Spinal cord (tissue), 10 donors: ENCODE measurements around the gene TMEM45B. TPM values are rescaled to one million over a fixed set of nuclear protein-coding genes. Genes with fewer than 3 reads are reported as not detected.
A peak's percentile ranks its signal among the peaks of the same experiment; 100 is the strongest.
"Not testable (repeated sequence)": the region's sequence is repeated elsewhere in the genome, so short reads cannot be mapped to it uniquely, and the experiment has no call there.

Experiments used
- DNase-seq, 6 donors: peaks; one replicate each; pipeline versions ENCODE4 v3.0.0 to v3.0.0-alpha.2; 2013 to 2015; ENCODE audit warnings: low spot score in 6 of 6, low read depth in 4 of 6
- H3K27ac ChIP-seq: one replicate; pipeline ENCODE4 v1.5.1; 2013; ENCODE audit warnings: low read depth, low read length, control low read depth
- H3K27me3 ChIP-seq: one replicate; pipeline ENCODE4 v1.6.1; 2013; ENCODE audit warnings: low read length; ENCODE audit not compliant: control insufficient read depth, insufficient read depth
- H3K36me3 ChIP-seq: one replicate; pipeline ENCODE4 v1.6.1; 2013; ENCODE audit warnings: low read length; ENCODE audit not compliant: control insufficient read depth, insufficient read depth
- H3K4me1 ChIP-seq: one replicate; pipeline ENCODE4 v1.6.1; 2013; ENCODE audit warnings: low read length; ENCODE audit not compliant: control insufficient read depth, insufficient read depth
- H3K4me3 ChIP-seq: one replicate; pipeline ENCODE4 v1.5.1; 2013; ENCODE audit warnings: low read depth, low read length, control low read depth
- H3K9me3 ChIP-seq: one replicate; pipeline ENCODE4 v1.6.1; 2013; ENCODE audit warnings: low read length; ENCODE audit not compliant: control insufficient read depth, insufficient read depth
- WGBS: methylation state at CpG from one replicate; pipeline ENCODE4 v1.1.5; 2013; ENCODE audit warnings: missing lambda C conversion rate; ENCODE audit not compliant: insufficient coverage; 5-methylcytosine and 5-hydroxymethylcytosine counted together
- polyA plus RNA-seq, 2 donors: library from polyadenylated mRNA; unstranded; fragments of 120-200 nt; gene quantifications; one replicate each; pipeline ENCODE4 v1.2.1, GENCODE V29; 2013; ENCODE audit not compliant: insufficient read length in 2 of 2
- total RNA-seq, 2 donors: library from RNA; depleted of rRNA in 1 of 2; stranded (reverse); fragments of 120-200 nt in 1 of 2; fragments of >200 nt in 1 of 2; gene quantifications; one replicate each; pipeline versions ENCODE4 v1.2.3 to v1.2.4, GENCODE V29; 2013 to 2014
- donor health status: healthy.

TMEM45B gene
- total and polyA plus RNA-seq, 4 donors = 1.7 to 6.3 (median 2.7) TPM

- Histone ChIP-seq H3K9me3 (no peaks in the 10 kb centered on the region), H3K36me3 (no peaks in the 10 kb centered on the region), H3K4me3 (no peak overlapping the region), H3K27me3 (no peaks in the 10 kb centered on the region), H3K4me1 (no peaks in the 10 kb centered on the region), H3K27ac (no peak overlapping the region)
- DNase-seq = no peak
- WGBS = no CpG with 5 or more reads among the region's 2 CpGs
These were observed 26.5 kb downstream of the TMEM45B start for GRCh38 chr11:129842138-129842537.

GRCh38 chr11:129846508-129847335, 31.1 kb downstream of the TMEM45B start:
- H3K9me3 ChIP-seq = no peaks in the 10 kb centered on the region
- no peak overlapping the region for H3K4me3 ChIP-seq
- H3K4me1 ChIP-seq = no peaks in the 10 kb centered on the region
- no peaks in the 10 kb centered on the region for H3K36me3 ChIP-seq
- no peaks in the 10 kb centered on the region for H3K27me3 ChIP-seq
- 93% methylated on average over 3 of the region's 6 CpGs for WGBS
- H3K27ac ChIP-seq = no peak overlapping the region
- no peak for DNase-seq

- H3K4me3 ChIP-seq, DNase-seq, H3K36me3 ChIP-seq: not testable (repeated sequence)
These were observed 31.7 kb downstream of the TMEM45B start for GRCh38 chr11:129847361-129847760.

GRCh38 chr11:129849447-129850130, 33.9 kb downstream of the TMEM45B start:
- WGBS = 92% methylated on average over 15 of the region's 15 CpGs
- Histone ChIP-seq H3K4me1 (peaks cover 3% of the 10 kb centered on the region), H3K27me3 (no peaks in the 10 kb centered on the region)

More at GRCh38 chr11:129847361-129847760, 31.7 kb downstream of the TMEM45B start:
- not testable (repeated sequence) for H3K27me3 ChIP-seq, H3K9me3 ChIP-seq, H3K27ac ChIP-seq, H3K4me1 ChIP-seq
- no CpG with 5 or more reads among the region's 3 CpGs for WGBS

GRCh38 chr11:129852125-129852740, 36.6 kb downstream of the TMEM45B start:
- H3K4me3 ChIP-seq = no peak overlapping the region
- H3K4me1 ChIP-seq = peaks cover 3% of the 10 kb centered on the region
- H3K9me3 ChIP-seq = no peaks in the 10 kb centered on the region
- no peak for DNase-seq
- WGBS = 95% methylated on average over 6 of the region's 15 CpGs
- no peak overlapping the region for H3K27ac ChIP-seq
- H3K27me3 ChIP-seq = no peaks in the 10 kb centered on the region
- H3K36me3 ChIP-seq = no peaks in the 10 kb centered on the region

More at GRCh38 chr11:129849447-129850130, 33.9 kb downstream of the TMEM45B start:
- H3K27ac ChIP-seq = no peak overlapping the region
- H3K36me3 ChIP-seq = no peaks in the 10 kb centered on the region
- H3K4me3 ChIP-seq = no peak overlapping the region
- H3K9me3 ChIP-seq = no peaks in the 10 kb centered on the region
- DNase-seq = no peak

GRCh38 chr11:129853518-129854231, 38.0 kb downstream of the TMEM45B start:
- Histone ChIP-seq H3K27me3 (no peaks in the 10 kb centered on the region), H3K4me1 (peaks cover 3% of the 10 kb centered on the region), H3K36me3 (no peaks in the 10 kb centered on the region), H3K27ac (no peak overlapping the region), H3K4me3 (no peak overlapping the region), H3K9me3 (no peaks in the 10 kb centered on the region)
- 49% methylated on average over 9 of the region's 10 CpGs for WGBS
- DNase-seq = peak in 2 of 6 donors; percentile 20 to 57

GRCh38 chr11:129854232-129854805, 38.7 kb downstream of the TMEM45B start:
- no peaks in the 10 kb centered on the region for H3K27me3 ChIP-seq
- 100% methylated on average over 5 of the region's 7 CpGs for WGBS
- peaks cover 3% of the 10 kb centered on the region for H3K4me1 ChIP-seq
- H3K9me3 ChIP-seq = no peaks in the 10 kb centered on the region
- no peak overlapping the region for H3K27ac ChIP-seq
- no peaks in the 10 kb centered on the region for H3K36me3 ChIP-seq
- no peak for DNase-seq
- no peak overlapping the region for H3K4me3 ChIP-seq

GRCh38 chr11:129855086-129855485, 39.4 kb downstream of the TMEM45B start:
- 98% methylated on average over 10 of the region's 11 CpGs for WGBS
- H3K4me3 ChIP-seq = no peak overlapping the region
- H3K9me3 ChIP-seq = no peaks in the 10 kb centered on the region
- no peak overlapping the region for H3K27ac ChIP-seq
- peaks cover under 1% of the 10 kb centered on the region for H3K36me3 ChIP-seq
- H3K27me3 ChIP-seq = no peaks in the 10 kb centered on the region
- DNase-seq = no peak
- H3K4me1 ChIP-seq = peaks cover 3% of the 10 kb centered on the region

GRCh38 chr11:129856036-129856435, 40.4 kb downstream of the TMEM45B start:
- H3K27me3 ChIP-seq = no peaks in the 10 kb centered on the region
- no peaks in the 10 kb centered on the region for H3K9me3 ChIP-seq
- WGBS = 86% methylated on average over 1 of the region's 8 CpGs
- no peak overlapping the region for H3K27ac ChIP-seq
- no peak overlapping the region for H3K4me3 ChIP-seq
- peaks cover 4% of the 10 kb centered on the region for H3K36me3 ChIP-seq
- DNase-seq = no peak
- H3K4me1 ChIP-seq = peaks cover 3% of the 10 kb centered on the region
